HG02610 (cell line): Measurements from ENCODE around the gene KCNH6.

Source experiments
- ATAC-seq: cut with Tn5 transposase; IDR thresholded peaks from one replicate; pipeline ENCODE4 v1.9.1; 2021; ENCODE audit warnings: mild to moderate bottlenecking, moderate library complexity; ENCODE audit not compliant: unreplicated experiment

Gene KCNH6

DNA sequence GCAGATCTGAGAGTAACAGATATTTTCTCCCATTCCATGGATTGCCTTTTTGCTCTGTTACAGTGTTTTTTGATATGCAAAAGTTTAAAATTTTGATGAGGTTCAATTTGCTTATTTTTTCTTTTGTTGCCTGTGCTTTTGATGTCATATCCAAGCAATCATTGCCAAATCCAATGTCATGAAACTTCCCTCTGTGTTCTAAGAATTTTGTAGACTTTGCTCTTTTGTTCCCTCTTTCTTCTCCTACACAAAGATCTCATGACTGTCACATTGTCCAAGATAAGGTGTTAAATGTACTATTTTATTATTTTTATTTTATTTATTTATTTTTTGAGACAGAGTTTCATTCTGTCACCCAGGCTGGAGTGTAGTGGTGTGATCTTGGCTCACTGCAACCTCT is 18.9 kb upstream of the KCNH6 start:
- ATAC-seq, result no peak

- no peak for ATAC-seq
Measured at GRCh38 chr17:63505341-63505740, 17.8 kb upstream of the KCNH6 start.

DNA sequence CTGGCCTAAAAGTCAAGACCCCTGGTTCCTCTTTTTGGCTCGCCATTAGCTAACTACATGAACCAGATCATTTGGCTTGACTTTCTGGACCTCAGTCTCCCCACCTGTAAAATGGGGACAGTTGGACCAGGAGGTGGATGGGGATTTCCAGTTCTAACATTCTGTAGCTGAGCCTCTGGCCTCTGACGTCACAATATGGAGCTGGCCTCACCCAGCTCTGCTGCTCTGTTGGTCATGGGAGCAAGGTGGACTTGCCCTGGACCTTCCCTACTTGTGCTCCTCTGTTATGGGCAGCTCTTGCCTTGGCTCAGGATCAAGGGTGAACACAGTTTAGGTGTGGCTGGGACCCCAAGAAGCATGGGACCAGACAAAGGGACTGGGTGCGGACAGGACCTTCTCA is 16.5 kb upstream of the KCNH6 start:
- ATAC-seq, result no peak

DNA sequence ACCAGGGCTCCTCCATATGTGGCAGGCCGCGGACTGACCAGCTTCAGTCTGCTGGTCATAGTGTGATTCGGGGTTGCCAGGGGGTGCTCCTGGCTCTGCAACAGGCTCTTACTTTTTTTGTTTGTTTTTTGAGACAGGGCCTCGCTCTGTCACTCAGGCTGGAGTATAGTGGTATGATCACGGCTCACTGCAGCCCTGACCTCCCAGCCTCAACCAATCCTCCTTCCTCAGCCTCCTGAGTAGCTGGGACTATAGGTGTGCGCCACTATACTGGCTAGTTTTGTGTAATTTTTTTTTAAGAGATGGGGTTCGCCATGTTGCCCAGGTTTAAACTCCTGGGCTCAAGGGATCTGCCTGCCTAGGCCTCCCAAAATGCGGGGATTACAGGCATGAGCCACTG is 11.8 kb upstream of the KCNH6 start:
- no peak for ATAC-seq

DNA sequence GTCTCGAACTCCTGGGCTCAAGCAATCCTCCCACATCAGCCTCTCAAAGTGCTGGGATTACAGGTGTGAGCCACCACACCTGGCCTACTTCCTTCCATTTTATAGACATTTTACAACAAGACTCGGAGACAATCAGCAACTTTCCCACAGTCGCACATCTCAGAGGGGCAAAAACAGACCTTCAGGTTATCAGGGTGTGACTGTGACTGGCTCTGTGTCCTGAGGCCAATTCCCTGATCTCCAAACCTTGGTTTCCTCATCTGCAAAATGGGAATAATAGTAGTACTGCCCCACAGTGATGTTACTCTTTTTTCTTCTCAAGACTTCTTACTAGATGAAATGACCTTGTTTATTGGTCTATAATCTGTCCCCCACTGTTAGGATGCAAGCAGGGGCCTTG is 10.8 kb upstream of the KCNH6 start:
- ATAC-seq, result no peak

DNA sequence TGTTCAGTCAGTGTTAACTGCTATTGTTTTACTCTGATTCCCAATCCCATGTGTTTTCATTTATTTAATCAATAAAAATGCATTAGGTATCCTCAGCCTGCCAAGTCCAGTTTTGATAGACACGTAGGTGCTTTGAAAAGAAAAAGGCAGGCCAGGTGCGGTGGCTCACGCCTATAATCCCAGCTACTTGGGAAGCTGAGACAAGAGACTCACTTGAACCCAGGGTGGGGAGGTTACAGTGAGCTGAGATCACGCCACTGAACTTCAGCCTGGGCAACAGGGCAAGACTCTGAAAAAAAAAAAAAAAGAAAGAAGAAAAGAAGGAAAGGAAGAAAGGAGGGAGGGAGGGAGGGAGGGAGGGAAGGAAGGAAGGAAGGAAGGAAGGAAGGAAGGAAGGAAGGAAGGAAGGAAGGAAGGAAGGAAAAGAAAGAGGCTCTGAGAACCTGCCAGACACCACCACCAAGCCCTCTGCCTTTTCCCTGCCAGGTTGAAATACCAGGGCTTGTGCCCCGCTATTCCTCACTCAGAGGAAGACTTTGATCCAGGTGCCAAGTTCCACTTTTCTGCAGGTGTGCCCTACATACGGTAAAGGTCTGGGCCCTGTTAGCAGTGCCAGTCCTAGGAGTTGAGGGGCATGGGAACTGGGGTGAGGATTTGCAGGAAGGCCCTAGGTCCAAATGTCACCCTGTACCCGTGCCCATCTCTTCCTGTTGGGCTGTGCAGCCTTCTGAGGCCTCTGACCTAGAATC is 10.1 kb upstream of the KCNH6 start:
- ATAC-seq, result no peak

DNA sequence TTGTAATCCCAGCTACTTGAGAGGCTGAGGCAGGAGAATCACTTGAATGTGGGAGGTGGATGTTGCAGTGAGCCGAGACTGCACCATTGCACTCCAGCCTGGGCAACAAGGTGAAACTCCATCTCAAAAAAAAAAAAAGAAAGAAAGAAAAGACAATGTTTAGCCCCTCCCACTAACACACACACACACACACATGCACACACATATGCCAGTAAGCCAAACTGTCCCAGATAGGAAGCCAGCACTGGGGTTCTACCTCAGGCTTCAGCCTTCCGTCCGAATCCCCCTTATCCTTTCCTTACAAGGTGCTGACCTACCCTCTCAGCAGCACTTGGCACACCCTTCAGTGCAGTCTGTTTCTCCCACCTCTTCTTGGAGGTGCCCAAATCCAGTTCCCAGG is 8.7 kb upstream of the KCNH6 start:
- ATAC-seq, result no peak

GRCh38 chr17:63514974-63515373 is 8.2 kb upstream of the KCNH6 start:
- ATAC-seq, result no peak

DNA sequence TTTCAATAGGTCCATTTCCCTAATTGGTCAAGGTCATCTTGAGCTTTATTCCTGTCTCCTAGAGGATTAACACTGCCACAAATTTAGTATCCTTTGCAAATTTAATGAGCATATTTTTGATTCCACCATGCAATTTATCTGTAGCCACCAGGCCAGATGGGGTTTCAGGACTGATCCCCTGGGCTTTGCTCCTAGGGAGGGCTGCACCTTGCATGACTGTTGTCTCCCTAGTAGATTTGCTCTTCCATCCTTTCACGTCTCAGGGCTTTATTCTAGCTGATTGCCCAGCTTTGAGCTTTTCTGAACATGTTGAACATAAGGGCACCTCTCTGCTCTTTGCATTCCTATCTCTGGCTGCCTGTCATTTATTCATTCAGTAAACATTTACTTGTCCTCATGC is 7.7 kb upstream of the KCNH6 start:
- ATAC-seq, result no peak

- no peak for ATAC-seq
Measured at GRCh38 chr17:63516910-63517824, 6.0 kb upstream of the KCNH6 start.

GRCh38 chr17:63517825-63518534 is 5.2 kb upstream of the KCNH6 start:
- no peak for ATAC-seq

GRCh38 chr17:63519116-63519881 is 3.9 kb upstream of the KCNH6 start:
- ATAC-seq, result no peak

DNA sequence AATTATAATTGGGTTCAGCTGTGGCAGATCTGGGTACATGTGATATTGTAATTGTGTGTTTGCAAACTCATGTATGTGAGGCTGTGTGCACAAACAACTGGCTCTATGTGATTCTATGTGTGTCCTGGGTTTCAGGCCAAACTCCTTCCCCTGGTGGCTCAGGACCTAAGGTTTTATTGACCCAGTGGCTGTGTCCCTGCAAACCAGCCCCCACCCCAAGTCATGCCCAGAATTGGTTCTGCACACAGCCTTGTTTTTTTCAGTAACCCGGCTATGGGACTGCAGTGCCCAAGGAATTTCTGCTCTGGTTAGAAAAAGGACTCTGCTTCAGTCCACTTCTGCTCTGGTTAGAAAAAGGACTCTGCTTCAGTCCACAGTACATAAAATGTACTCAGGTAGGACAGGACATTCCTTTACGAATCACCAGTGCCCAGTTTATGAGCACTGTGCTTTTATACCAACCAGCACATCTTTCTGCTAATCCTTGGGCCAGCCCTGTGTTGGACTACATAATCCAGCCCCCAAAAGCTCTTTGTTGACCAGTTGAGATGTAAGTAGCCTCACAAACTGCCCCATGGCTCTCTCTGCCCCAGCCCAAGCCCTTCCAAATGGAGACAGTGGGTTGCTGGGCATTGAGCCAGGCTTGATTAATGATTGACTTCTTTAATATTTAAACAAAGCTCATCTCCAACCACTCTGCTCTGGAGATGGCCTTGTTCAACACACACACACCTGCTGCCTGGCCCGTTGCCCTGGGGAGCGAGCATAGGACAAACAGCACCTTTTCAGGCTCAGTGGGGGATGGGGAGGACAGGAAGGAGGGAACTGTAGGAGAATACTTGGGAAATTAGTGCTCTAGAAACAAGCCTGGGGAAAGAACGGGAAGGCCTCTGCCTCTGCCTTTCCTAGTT is 2.9 kb upstream of the KCNH6 start:
- no peak for ATAC-seq

GRCh38 chr17:63524051-63524450 is 893 bp downstream of the KCNH6 start:
- no peak for ATAC-seq

DNA sequence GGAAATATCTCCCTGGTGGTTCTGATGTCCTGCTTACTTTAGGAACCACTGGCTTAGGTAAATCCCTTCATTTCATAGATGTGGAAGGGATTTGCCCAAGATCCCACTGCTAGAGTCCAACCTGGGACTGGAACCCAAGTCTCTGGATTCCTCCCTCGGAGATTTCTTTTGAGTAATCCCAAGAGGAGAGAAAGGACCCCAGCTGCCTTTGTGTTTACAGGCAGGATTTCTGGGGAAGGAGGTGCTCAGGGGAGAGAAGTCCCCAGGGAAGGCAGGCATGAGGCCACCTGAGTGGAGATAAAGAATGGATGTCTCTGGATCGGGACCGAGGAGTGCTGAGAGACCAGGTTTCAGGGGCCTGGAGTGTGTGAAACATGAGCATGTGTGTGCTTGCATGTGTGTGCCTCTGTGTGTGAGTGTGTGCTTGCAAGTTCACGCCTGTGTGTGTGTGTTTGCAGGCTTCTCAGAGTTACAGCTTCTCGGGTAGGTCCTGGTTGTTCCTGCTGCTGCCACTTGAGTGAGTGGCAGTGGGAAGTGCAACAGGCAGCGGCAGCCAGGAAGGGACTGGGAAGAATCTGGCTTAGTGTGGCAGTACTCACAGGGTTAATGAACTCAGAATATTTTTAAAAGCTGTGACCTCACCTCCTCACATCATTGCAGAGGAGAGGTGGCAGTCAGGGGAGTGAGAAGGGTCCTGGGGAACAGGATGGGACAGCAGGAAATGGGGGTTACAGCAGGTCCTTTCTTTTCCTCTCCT is 2.2 kb downstream of the KCNH6 start:
- ATAC-seq, result no peak

- ATAC-seq, result no peak
Measured at GRCh38 chr17:63526861-63527260, 3.7 kb downstream of the KCNH6 start.

GRCh38 chr17:63528183-63528582 is 5.0 kb downstream of the KCNH6 start:
- ATAC-seq, result no peak

DNA sequence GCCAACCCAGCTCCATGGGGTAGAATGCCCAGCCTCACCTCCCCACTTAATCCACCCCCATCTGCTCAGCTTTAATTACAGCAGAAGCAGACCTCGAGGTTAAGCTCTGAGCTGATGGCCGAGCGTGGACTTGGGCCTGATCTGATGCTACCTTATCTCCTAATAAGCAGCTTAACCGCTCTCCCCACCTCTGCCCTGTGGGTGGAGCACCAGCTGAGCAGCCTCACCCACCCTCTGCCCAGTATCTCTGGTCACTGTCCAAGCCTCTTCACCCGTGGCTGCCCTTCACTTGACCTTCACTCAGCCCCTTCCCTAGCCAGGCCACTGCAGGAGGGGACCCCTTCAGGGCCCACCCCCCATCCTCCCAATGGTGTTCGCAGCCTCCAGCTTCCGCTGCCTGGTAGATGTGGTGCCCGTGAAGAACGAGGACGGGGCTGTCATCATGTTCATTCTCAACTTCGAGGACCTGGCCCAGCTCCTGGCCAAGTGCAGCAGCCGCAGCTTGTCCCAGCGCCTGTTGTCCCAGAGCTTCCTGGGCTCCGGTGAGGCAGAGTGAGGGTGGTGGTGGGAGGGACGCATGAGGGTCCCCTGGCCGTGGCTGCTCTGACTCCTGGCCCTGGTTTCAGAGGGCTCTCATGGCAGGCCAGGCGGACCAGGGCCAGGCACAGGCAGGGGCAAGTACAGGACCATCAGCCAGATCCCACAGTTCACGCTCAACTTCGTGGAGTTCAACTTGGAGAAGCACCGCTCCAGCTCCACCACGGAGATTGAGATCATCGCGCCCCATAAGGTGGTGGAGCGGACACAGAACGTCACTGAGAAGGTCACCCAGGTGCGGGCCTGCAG is 6.8 kb downstream of the KCNH6 start:
- ATAC-seq, result no peak
